ENCODE data around the gene TICAM1. TPM values are rescaled to one million over a fixed set of nuclear protein-coding genes. Genes with fewer than 3 reads are reported as not detected.

Gene TICAM1
- total and polyA plus RNA-seq, 2 experiments from 2014 or later: 0.32 to 0.38 TPM

- Mint-ChIP-seq H3K9me3 (peaks cover 9% of the 10 kb centered on the region; the same call in 1 of the 3 replicates), H3K4me1 (no peaks in the 10 kb centered on the region), H3K27ac (no peak overlapping the region), H3K36me3 (ENCODE audit: low read depth) (0 out of 3 replicates have a peak, but pooled peaks cover 3% of the 10 kb centered on the region), H3K27me3 (ENCODE audit: insufficient read depth, low read depth, poor library complexity) (peaks cover 14% of the 10 kb centered on the region), H3K4me3 (no peak overlapping the region)
- Histone ChIP-seq H3F3A (replicated peaks; ENCODE audit: low read depth) (no peaks in the 10 kb centered on the region), H3K4me2 (no peak overlapping the region), H2AFZ (no peak overlapping the region), H3K27ac (ENCODE audit: low read depth) (no peak overlapping the region), H3K9me2 (ENCODE audit: insufficient read depth) (no peaks in the 10 kb centered on the region), H3K36me3 (ENCODE audit: insufficient read depth) (no peaks in the 10 kb centered on the region), H3K4me1 (ENCODE audit: insufficient read depth) (no peaks in the 10 kb centered on the region), H4K20me1 (replicated peaks; ENCODE audit: insufficient read depth) (no peaks in the 10 kb centered on the region), H3K4me3 (no peak overlapping the region), H3K79me2 (replicated peaks; ENCODE audit: insufficient read depth) (no peaks in the 10 kb centered on the region), H3K27me3 (ENCODE audit: insufficient read depth) (peaks cover 5% of the 10 kb centered on the region; the same call in 1 of the 2 replicates)
- no peak for TF ChIP-seq NANOG (IDR thresholded peaks at IDR 0.05; ENCODE audit: borderline replicate concordance)
- TF ChIP-seq POLR2AphosphoS5 (IDR thresholded peaks at IDR 0.05; ENCODE audit: low read depth): no peak
- TF ChIP-seq ETS1 (IDR thresholded peaks at IDR 0.05): no peak
- TF ChIP-seq ZNF462 (CRISPR knock-in tag; IDR thresholded peaks at IDR 0.05): no peak
- no peak for TF ChIP-seq STAT1 (IDR thresholded peaks at IDR 0.05; ENCODE audit: unreplicated experiment)
- TF ChIP-seq, protein P1, sequence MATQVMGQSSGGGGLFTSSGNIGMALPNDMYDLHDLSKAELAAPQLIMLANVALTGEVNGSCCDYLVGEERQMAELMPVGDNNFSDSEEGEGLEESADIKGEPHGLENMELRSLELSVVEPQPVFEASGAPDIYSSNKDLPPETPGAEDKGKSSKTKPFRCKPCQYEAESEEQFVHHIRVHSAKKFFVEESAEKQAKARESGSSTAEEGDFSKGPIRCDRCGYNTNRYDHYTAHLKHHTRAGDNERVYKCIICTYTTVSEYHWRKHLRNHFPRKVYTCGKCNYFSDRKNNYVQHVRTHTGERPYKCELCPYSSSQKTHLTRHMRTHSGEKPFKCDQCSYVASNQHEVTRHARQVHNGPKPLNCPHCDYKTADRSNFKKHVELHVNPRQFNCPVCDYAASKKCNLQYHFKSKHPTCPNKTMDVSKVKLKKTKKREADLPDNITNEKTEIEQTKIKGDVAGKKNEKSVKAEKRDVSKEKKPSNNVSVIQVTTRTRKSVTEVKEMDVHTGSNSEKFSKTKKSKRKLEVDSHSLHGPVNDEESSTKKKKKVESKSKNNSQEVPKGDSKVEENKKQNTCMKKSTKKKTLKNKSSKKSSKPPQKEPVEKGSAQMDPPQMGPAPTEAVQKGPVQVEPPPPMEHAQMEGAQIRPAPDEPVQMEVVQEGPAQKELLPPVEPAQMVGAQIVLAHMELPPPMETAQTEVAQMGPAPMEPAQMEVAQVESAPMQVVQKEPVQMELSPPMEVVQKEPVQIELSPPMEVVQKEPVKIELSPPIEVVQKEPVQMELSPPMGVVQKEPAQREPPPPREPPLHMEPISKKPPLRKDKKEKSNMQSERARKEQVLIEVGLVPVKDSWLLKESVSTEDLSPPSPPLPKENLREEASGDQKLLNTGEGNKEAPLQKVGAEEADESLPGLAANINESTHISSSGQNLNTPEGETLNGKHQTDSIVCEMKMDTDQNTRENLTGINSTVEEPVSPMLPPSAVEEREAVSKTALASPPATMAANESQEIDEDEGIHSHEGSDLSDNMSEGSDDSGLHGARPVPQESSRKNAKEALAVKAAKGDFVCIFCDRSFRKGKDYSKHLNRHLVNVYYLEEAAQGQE (IDR thresholded peaks at IDR 0.05; ENCODE audit: unreplicated experiment): no peak
- no peak for TF ChIP-seq ZNF331 (CRISPR knock-in tag; IDR thresholded peaks at IDR 0.05; ENCODE audit: low read depth)
- TF ChIP-seq JUNB (IDR thresholded peaks at IDR 0.05; ENCODE audit: unreplicated experiment): no peak
- no peak for TF ChIP-seq CTCF (conservative IDR thresholded peaks at IDR 0.05; ENCODE audit: low read depth in 2 of 2)
- TF ChIP-seq EZH2 (IDR thresholded peaks at IDR 0.05; ENCODE audit: low read depth, unreplicated experiment): no peak
- no peak for TF ChIP-seq ZNF114 (CRISPR knock-in tag; IDR thresholded peaks at IDR 0.05)
- no peak for TF ChIP-seq EZH2phosphoT487 (IDR thresholded peaks at IDR 0.05; ENCODE audit: unreplicated experiment)
- TF ChIP-seq CREB1 (CRISPR knock-in tag; IDR thresholded peaks at IDR 0.05; ENCODE audit: low read depth): no peak
- DNase-seq (ENCODE audit: low spot score) (no peak), ATAC-seq (no peak)
These were observed 10.2 kb downstream of the TICAM1 start for GRCh38 chr19:4821265-4821664.

Data from GM23338 (cell line).